ENCODE measurements around the gene KRTAP10-8. TPM values are rescaled to one million over a fixed set of nuclear protein-coding genes. Genes with fewer than 3 reads are reported as not detected.

KRTAP10-8 gene
- total RNA-seq, 1 experiment from 2014 or later: not detected

GRCh38 chr21:44653123-44653522 is 41.2 kb downstream of the KRTAP10-8 start:
- TF ChIP-seq EZH2phosphoT487 (IDR thresholded peaks at IDR 0.05; ENCODE audit: borderline replicate concordance, low read length): no peak
- TF ChIP-seq CTCF (conservative IDR thresholded peaks at IDR 0.05; ENCODE audit: low read depth, low read length): no peak
- TF ChIP-seq EZH2 (IDR thresholded peaks at IDR 0.05; ENCODE audit: low read length, unreplicated experiment): no peak
- no TSS peak for BruUV-seq (replicated peaks)
- H2AFZ ChIP-seq (ENCODE audit: low read length): no peak overlapping the region
- H3K36me3 ChIP-seq (ENCODE audit: low read depth, low read length): no peaks in the 10 kb centered on the region
- H3K9ac ChIP-seq (ENCODE audit: low read length): no peak overlapping the region
- H3K27ac ChIP-seq (ENCODE audit: low read length): no peak overlapping the region
- CTCF ChIA-PET: no interaction called here
- intact Hi-C loops (cut with micrococcal nuclease): no loop called here
- H3K79me2 ChIP-seq (ENCODE audit: low read length): no peaks in the 10 kb centered on the region
- POLR2A ChIA-PET (ENCODE audit: unreplicated experiment): no interaction called here
- no peak for DNase-seq
- no peaks in the 10 kb centered on the region for H3K27me3 ChIP-seq (ENCODE audit: low read length)
- H3K4me3 ChIP-seq (ENCODE audit: low read length): no peak overlapping the region
- 0 out of 2 replicates have a peak, but pooled peaks cover 5% of the 10 kb centered on the region for H3K9me3 ChIP-seq (ENCODE audit: low read length)
- H3K4me2 ChIP-seq (ENCODE audit: low read length): no peak overlapping the region
- H3K9me2 ChIP-seq (replicated peaks; ENCODE audit: low read length): no peaks in the 10 kb centered on the region
- no peak for ATAC-seq
- no peaks in the 10 kb centered on the region for H3K4me1 ChIP-seq (ENCODE audit: insufficient read depth, low read length)
- H3F3A ChIP-seq (ENCODE audit: low read length, unreplicated experiment): no peaks in the 10 kb centered on the region
- no peaks in the 10 kb centered on the region for H4K20me1 ChIP-seq (ENCODE audit: low read length)

GRCh38 chr21:44653656-44654575 is 42.0 kb downstream of the KRTAP10-8 start:
- Histone ChIP-seq H3K4me1 (ENCODE audit: insufficient read depth, low read length) (no peaks in the 10 kb centered on the region), H3K79me2 (ENCODE audit: low read length) (no peaks in the 10 kb centered on the region), H3K9ac (ENCODE audit: low read length) (no peak overlapping the region), H3F3A (ENCODE audit: low read length, unreplicated experiment) (no peaks in the 10 kb centered on the region), H3K27me3 (ENCODE audit: low read length) (no peaks in the 10 kb centered on the region), H3K4me3 (ENCODE audit: low read length) (no peak overlapping the region), H3K9me2 (replicated peaks; ENCODE audit: low read length) (no peaks in the 10 kb centered on the region), H3K27ac (ENCODE audit: low read length) (no peak overlapping the region), H3K36me3 (ENCODE audit: low read depth, low read length) (no peaks in the 10 kb centered on the region), H2AFZ (ENCODE audit: low read length) (no peak overlapping the region), H3K4me2 (ENCODE audit: low read length) (no peak overlapping the region), H4K20me1 (ENCODE audit: low read length) (no peaks in the 10 kb centered on the region), H3K9me3 (ENCODE audit: low read length) (0 out of 2 replicates have a peak, but pooled peaks cover 5% of the 10 kb centered on the region)
- no TSS peak for BruUV-seq (replicated peaks)
- ChIA-PET POLR2A (ENCODE audit: unreplicated experiment) (no interaction called here), CTCF (no interaction called here)
- TF ChIP-seq CTCF (conservative IDR thresholded peaks at IDR 0.05; ENCODE audit: low read depth, low read length): no peak
- no peak for TF ChIP-seq EZH2 (IDR thresholded peaks at IDR 0.05; ENCODE audit: low read length, unreplicated experiment)
- no peak for ATAC-seq
- DNase-seq: no peak
- intact Hi-C loops (cut with micrococcal nuclease): no loop called here

GRCh38 chr21:44654576-44655175 is 42.8 kb downstream of the KRTAP10-8 start, which contains the start of gene KRTAP12-4:
KRTAP12-4 (minus strand) TSS chr21:44654659; CDS start chr21:44654614, 45 bp downstream.
- no peaks in the 10 kb centered on the region for H3F3A ChIP-seq (ENCODE audit: low read length, unreplicated experiment)
- ChIA-PET CTCF (no interaction called here), POLR2A (ENCODE audit: unreplicated experiment) (no interaction called here)
- no peaks in the 10 kb centered on the region for H3K79me2 ChIP-seq (ENCODE audit: low read length)
- DNase-seq (no peak), ATAC-seq (no peak)
- TF ChIP-seq CTCF (conservative IDR thresholded peaks at IDR 0.05; ENCODE audit: low read depth, low read length) (no peak), EZH2 (IDR thresholded peaks at IDR 0.05; ENCODE audit: low read length, unreplicated experiment) (no peak), EZH2phosphoT487 (IDR thresholded peaks at IDR 0.05; ENCODE audit: borderline replicate concordance, low read length) (no peak)
- intact Hi-C loops (cut with micrococcal nuclease): no loop called here
- H3K27ac ChIP-seq (ENCODE audit: low read length): no peak within 1 kb of the TSS
- BruUV-seq (replicated peaks): no TSS peak
- H3K4me1 ChIP-seq (ENCODE audit: insufficient read depth, low read length): no peaks in the 10 kb centered on the region
- H3K9me3 ChIP-seq (ENCODE audit: low read length): 0 out of 2 replicates have a peak, but pooled peaks cover 5% of the 10 kb centered on the region
- H3K4me3 ChIP-seq (ENCODE audit: low read length): no peak within 1 kb of the TSS
- no peaks in the 10 kb centered on the region for H3K9me2 ChIP-seq (replicated peaks; ENCODE audit: low read length)
- H2AFZ ChIP-seq (ENCODE audit: low read length): no peak within 1 kb of the TSS
- H3K9ac ChIP-seq (ENCODE audit: low read length): no peak within 1 kb of the TSS
- no peaks in the 10 kb centered on the region for H4K20me1 ChIP-seq (ENCODE audit: low read length)
- H3K27me3 ChIP-seq (ENCODE audit: low read length): no peaks in the 10 kb centered on the region
- no peaks in the 10 kb centered on the region for H3K36me3 ChIP-seq (ENCODE audit: low read depth, low read length)
- H3K4me2 ChIP-seq (ENCODE audit: low read length): no peak within 1 kb of the TSS
